Body of pancreas (tissue), 4 donors: Measurements from ENCODE around the gene STK40.

Experiments used
- CTCF ChIP-seq, 7 experiments: fragments of 450-650 bp in 4 of 7; fragments of 200-600 bp in 3 of 7; sonication (generic) in 3 of 7; IDR thresholded peaks; one replicate each; pipeline ENCODE4 v1.5.1; 2016 to 2019; ENCODE audit warnings: antibody characterized with exemption in 7 of 7
- POLR2A ChIP-seq, 3 donors: fragments of 450-650 bp; IDR thresholded peaks; one replicate each; pipeline ENCODE4 v1.6.1; 2016; ENCODE audit warnings: antibody characterized with exemption in 3 of 3, mild to moderate bottlenecking in 2 of 3

- TF ChIP-seq CTCF (IDR thresholded peaks at IDR 0.05) (no peak), POLR2A (IDR thresholded peaks at IDR 0.05) (no peak)
Measured at GRCh38 chr1:36359383-36359782, 26.3 kb downstream of the STK40 start.
